Measurements from ENCODE around the gene C17orf113. TPM values are rescaled to one million over a fixed set of nuclear protein-coding genes. Genes with fewer than 3 reads are reported as not detected.

Gene C17orf113
- total RNA-seq, 1 experiment from 2014 or later: 0.74 TPM

DNA sequence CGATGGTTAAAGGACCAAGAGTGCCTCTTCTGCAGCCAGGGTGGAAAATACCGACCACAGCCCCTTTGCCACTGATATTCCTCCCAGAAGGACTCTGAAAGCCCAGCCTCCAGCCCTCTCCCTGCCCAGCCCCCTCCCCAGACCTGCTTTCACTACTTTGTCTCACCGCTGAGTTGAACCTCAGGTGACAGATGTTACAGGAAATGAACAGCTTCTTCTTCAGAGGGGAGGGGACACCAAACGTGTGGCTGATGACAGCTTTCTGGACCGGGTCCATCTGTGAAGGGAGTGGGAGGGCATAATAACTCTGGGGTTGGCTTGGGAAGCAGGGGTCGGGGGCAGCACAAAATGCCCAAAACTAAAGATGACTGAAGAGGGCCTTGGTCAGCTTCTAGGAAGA is 16.3 kb downstream of the C17orf113 start:
- ChIA-PET POLR2A (interaction anchor here (0.6 kb wide), 1 partner anchor 31 kb away, joined by 5 read pairs; no protein-coding TSS in a partner anchor), CTCF (no interaction called here)
- Histone ChIP-seq H3K27me3 (ENCODE audit: control insufficient read depth, insufficient read depth, low read length) (no peaks in the 10 kb centered on the region), H3K36me3 (ENCODE audit: control insufficient read depth, insufficient read depth, low read length) (no peaks in the 10 kb centered on the region), H3K9me3 (ENCODE audit: control insufficient read depth, insufficient read depth, low read depth, low read length) (no peaks in the 10 kb centered on the region), H3K4me1 (ENCODE audit: control insufficient read depth, insufficient read depth, low read length) (no peaks in the 10 kb centered on the region), H3K4me3 (ENCODE audit: low read depth in 2 of 2, low read length in 2 of 2) (no peak overlapping the region), H3K27ac (ENCODE audit: low read length) (no peak overlapping the region)
- intact Hi-C loops (cut with micrococcal nuclease; ENCODE audit: unreplicated experiment): no loop called here
- BruUV-seq (replicated peaks): no TSS peak
- TF ChIP-seq, protein P1, sequence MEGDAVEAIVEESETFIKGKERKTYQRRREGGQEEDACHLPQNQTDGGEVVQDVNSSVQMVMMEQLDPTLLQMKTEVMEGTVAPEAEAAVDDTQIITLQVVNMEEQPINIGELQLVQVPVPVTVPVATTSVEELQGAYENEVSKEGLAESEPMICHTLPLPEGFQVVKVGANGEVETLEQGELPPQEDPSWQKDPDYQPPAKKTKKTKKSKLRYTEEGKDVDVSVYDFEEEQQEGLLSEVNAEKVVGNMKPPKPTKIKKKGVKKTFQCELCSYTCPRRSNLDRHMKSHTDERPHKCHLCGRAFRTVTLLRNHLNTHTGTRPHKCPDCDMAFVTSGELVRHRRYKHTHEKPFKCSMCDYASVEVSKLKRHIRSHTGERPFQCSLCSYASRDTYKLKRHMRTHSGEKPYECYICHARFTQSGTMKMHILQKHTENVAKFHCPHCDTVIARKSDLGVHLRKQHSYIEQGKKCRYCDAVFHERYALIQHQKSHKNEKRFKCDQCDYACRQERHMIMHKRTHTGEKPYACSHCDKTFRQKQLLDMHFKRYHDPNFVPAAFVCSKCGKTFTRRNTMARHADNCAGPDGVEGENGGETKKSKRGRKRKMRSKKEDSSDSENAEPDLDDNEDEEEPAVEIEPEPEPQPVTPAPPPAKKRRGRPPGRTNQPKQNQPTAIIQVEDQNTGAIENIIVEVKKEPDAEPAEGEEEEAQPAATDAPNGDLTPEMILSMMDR (IDR thresholded peaks at IDR 0.05): no peak
- TF ChIP-seq SIN3A (IDR thresholded peaks at IDR 0.05; ENCODE audit: borderline replicate concordance, insufficient read depth, low read depth, low read length) (no peak), TCF7L2 (IDR thresholded peaks at IDR 0.05; ENCODE audit: low read depth, low read length) (no peak), POLR2AphosphoS5 (IDR thresholded peaks at IDR 0.05; ENCODE audit: low read depth, low read length) (no peak)
- TF ChIP-seq, protein P2, sequence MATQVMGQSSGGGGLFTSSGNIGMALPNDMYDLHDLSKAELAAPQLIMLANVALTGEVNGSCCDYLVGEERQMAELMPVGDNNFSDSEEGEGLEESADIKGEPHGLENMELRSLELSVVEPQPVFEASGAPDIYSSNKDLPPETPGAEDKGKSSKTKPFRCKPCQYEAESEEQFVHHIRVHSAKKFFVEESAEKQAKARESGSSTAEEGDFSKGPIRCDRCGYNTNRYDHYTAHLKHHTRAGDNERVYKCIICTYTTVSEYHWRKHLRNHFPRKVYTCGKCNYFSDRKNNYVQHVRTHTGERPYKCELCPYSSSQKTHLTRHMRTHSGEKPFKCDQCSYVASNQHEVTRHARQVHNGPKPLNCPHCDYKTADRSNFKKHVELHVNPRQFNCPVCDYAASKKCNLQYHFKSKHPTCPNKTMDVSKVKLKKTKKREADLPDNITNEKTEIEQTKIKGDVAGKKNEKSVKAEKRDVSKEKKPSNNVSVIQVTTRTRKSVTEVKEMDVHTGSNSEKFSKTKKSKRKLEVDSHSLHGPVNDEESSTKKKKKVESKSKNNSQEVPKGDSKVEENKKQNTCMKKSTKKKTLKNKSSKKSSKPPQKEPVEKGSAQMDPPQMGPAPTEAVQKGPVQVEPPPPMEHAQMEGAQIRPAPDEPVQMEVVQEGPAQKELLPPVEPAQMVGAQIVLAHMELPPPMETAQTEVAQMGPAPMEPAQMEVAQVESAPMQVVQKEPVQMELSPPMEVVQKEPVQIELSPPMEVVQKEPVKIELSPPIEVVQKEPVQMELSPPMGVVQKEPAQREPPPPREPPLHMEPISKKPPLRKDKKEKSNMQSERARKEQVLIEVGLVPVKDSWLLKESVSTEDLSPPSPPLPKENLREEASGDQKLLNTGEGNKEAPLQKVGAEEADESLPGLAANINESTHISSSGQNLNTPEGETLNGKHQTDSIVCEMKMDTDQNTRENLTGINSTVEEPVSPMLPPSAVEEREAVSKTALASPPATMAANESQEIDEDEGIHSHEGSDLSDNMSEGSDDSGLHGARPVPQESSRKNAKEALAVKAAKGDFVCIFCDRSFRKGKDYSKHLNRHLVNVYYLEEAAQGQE (IDR thresholded peaks at IDR 0.05; ENCODE audit: insufficient read depth in 1 of 2, low read depth in 2 of 2, low read length in 1 of 2): no peak
- no peak for DNase-seq (ENCODE audit: low read depth, low spot score)
- no peak for ATAC-seq
- in situ Hi-C loops (cut with HindIII; ENCODE audit: low pct_unique_long_range_greater_than_20kb, low sequenced_read_pairs): no loop called here

DNA sequence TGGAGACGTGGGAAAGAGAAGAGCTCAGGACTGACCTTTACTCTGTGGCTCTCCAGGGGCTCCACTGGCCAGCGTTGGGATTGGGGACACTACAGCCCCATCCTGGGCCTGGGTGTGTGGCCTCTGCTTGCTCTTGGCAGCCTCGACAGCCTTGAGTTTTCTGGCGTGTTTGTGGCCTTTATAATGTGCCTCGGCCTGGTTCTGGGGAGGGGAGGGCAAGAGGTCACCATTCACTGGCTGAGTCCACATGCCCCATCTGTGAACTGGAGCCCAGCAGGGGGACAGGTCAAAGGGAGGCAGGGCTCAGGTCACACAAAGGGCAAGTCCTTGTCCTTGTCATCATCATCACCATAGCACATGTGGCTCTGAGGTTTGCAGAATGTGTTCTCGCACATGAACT is 18.8 kb downstream of the C17orf113 start:
- POLR2A ChIA-PET: no interaction called here

More for the DNA sequence above, 18.8 kb downstream of the C17orf113 start:
- Histone ChIP-seq H3K9me3 (ENCODE audit: control insufficient read depth, insufficient read depth, low read depth, low read length) (no peaks in the 10 kb centered on the region), H3K36me3 (ENCODE audit: control insufficient read depth, insufficient read depth, low read length) (no peaks in the 10 kb centered on the region), H3K4me3 (ENCODE audit: low read depth in 2 of 2, low read length in 2 of 2) (no peak overlapping the region), H3K27ac (ENCODE audit: low read length) (no peak overlapping the region), H3K27me3 (ENCODE audit: control insufficient read depth, insufficient read depth, low read length) (no peaks in the 10 kb centered on the region), H3K4me1 (ENCODE audit: control insufficient read depth, insufficient read depth, low read length) (no peaks in the 10 kb centered on the region)
- DNase-seq (ENCODE audit: low read depth, low spot score) (no peak), ATAC-seq (no peak)
- intact Hi-C loops (cut with micrococcal nuclease; ENCODE audit: unreplicated experiment) (no loop called here), in situ Hi-C loops (cut with HindIII; ENCODE audit: low pct_unique_long_range_greater_than_20kb, low sequenced_read_pairs) (no loop called here)
- TF ChIP-seq, protein P2 (IDR thresholded peaks at IDR 0.05; ENCODE audit: insufficient read depth in 1 of 2, low read depth in 2 of 2, low read length in 1 of 2): no peak
- TF ChIP-seq, protein P1 (IDR thresholded peaks at IDR 0.05): no peak
- TF ChIP-seq TCF7L2 (IDR thresholded peaks at IDR 0.05; ENCODE audit: low read depth, low read length) (no peak), SIN3A (IDR thresholded peaks at IDR 0.05; ENCODE audit: borderline replicate concordance, insufficient read depth, low read depth, low read length) (no peak), POLR2AphosphoS5 (IDR thresholded peaks at IDR 0.05; ENCODE audit: low read depth, low read length) (no peak)
- BruUV-seq (replicated peaks): no TSS peak
- CTCF ChIA-PET: interaction anchor here (1.3 kb wide), 1 partner anchor 24 kb away, joined by 4 read pairs; no protein-coding TSS in a partner anchor

All from Panc1 (cell line).